Caco-2 (cell line): ENCODE results near the gene PCDHGB4. TPM values are rescaled to one million over a fixed set of nuclear protein-coding genes. Genes with fewer than 3 reads are reported as not detected.
A peak's percentile ranks its signal among the peaks of the same experiment; 100 is the strongest.

Experiments
- BruUV-seq: library from RNA; stranded (reverse); fragments of 400-500 nt; replicated peaks from 2 replicates; lab custom pipeline; 2021; lab: Mats Ljungman, UMichigan
- CTCF ChIA-PET: fragments of 300-600 bp; sonication (Branson Sonifier 250); formaldehyde crosslinking; loops from one replicate; lab custom pipeline; 2022; ENCODE audit warnings: antibody characterized with exemption; lab: Charles Lee
- POLR2A ChIA-PET: fragments of 300-600 bp; sonication (Branson Sonifier 250); formaldehyde crosslinking; loops from one replicate; lab custom pipeline; 2022; ENCODE audit warnings: antibody characterized with exemption; lab: Charles Lee
- DNase-seq, 2 experiments: peaks; one replicate each; pipeline versions ENCODE4 v3.0.0 to v3.0.0-alpha.2; 2020 to 2022
- H3K27me3 ChIP-seq: replicated peaks from 2 replicates; pipeline ENCODE4 v1.6.0; 2011; ENCODE audit warnings: low read length; ENCODE audit not compliant: control insufficient read depth, insufficient read depth
- H3K36me3 ChIP-seq: 2 replicates; pipeline ENCODE4 v1.5.1; 2011; ENCODE audit warnings: low read length; ENCODE audit not compliant: control insufficient read depth, insufficient read depth
- H3K4me1 ChIP-seq: fragments of 250-450 bp; sonication (Bioruptor Pico); 2 replicates; pipeline ENCODE4 v1.5.1; 2020; ENCODE audit warnings: mild to moderate bottlenecking
- H3K4me3 ChIP-seq: 2 replicates; pipeline ENCODE4 v1.5.1; 2011; ENCODE audit warnings: low read depth, mild to moderate bottlenecking, control low read depth, low read length
- H3K9me3 ChIP-seq: fragments of 250-450 bp; sonication (Bioruptor Pico); 2 replicates; pipeline ENCODE4 v1.5.1; 2020; ENCODE audit warnings: mild to moderate bottlenecking, moderate library complexity
- H3K27ac Mint-ChIP-seq: one replicate; pipeline ENCODE4 v1.8.0; 2022; ENCODE audit warnings: mixed read lengths; ENCODE audit not compliant: unreplicated experiment
- H3K27me3 Mint-ChIP-seq: one replicate; pipeline ENCODE4 v1.8.0; 2022; ENCODE audit warnings: mixed read lengths; ENCODE audit not compliant: insufficient read depth, unreplicated experiment
- H3K36me3 Mint-ChIP-seq: one replicate; pipeline ENCODE4 v1.8.0; 2022; ENCODE audit warnings: mild to moderate bottlenecking, mixed read lengths; ENCODE audit not compliant: insufficient read depth, unreplicated experiment
- H3K4me1 Mint-ChIP-seq: one replicate; pipeline ENCODE4 v1.8.0; 2022; ENCODE audit warnings: low read depth, mixed read lengths; ENCODE audit not compliant: unreplicated experiment
- H3K4me3 Mint-ChIP-seq: one replicate; pipeline ENCODE4 v1.8.0; 2022; ENCODE audit warnings: mild to moderate bottlenecking, moderate library complexity, mixed read lengths; ENCODE audit not compliant: unreplicated experiment
- H3K9me3 Mint-ChIP-seq: one replicate; pipeline ENCODE4 v1.8.0; 2022; ENCODE audit warnings: mixed read lengths; ENCODE audit not compliant: unreplicated experiment
- intact Hi-C: fragments of 100-400 bp; cut with micrococcal nuclease; formaldehyde crosslinking; loops from one replicate; pipeline ENCODE4 v1.10.0; 2022; ENCODE audit not compliant: unreplicated experiment
- total RNA-seq: library from RNA; stranded (reverse); gene quantifications from 2 replicates; pipeline ENCODE4 v1.2.3, GENCODE V29; 2022
- TF ChIP-seq, protein P1 (sequence below), 2 experiments: fragments of 200-600 bp in 1 of 2; IDR thresholded peaks; 1 replicate in 1 of 2; 2 replicates in 1 of 2; pipeline versions ENCODE4 v1.5.1 to v1.8.0; 2011 to 2022; ENCODE audit warnings: antibody characterized with exemption in 1 of 2, control low read depth in 1 of 2, inconsistent platforms in 1 of 2, low read depth in 1 of 2, low read length in 1 of 2, mild to moderate bottlenecking in 1 of 2, moderate library complexity in 1 of 2; ENCODE audit not compliant: insufficient read depth in 1 of 2, severe bottlenecking in 1 of 2, unreplicated experiment in 1 of 2

PCDHGB4 gene
- total RNA-seq, 1 experiment from 2014 or later = 0.14 TPM

DNA sequence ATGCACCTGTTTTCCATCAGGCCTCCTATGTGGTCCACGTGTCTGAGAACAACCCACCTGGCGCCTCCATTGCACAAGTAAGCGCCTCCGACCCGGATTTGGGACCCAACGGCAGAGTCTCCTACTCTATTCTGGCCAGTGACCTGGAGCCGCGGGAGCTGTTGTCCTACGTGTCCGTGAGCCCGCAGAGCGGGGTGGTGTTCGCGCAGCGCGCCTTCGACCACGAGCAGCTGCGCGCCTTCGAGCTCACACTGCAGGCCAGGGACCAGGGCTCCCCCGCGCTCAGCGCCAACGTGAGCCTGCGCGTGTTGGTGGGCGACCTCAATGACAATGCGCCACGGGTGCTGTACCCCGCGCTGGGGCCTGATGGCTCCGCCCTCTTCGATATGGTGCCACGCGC is 35.9 kb upstream of the PCDHGB4 start:
- intact Hi-C loops = no loop called here
- Mint-ChIP-seq H3K4me1 (no peaks in the 10 kb centered on the region), H3K9me3 (peaks cover 10% of the 10 kb centered on the region), H3K27ac (no peak overlapping the region), H3K27me3 (no peaks in the 10 kb centered on the region), H3K36me3 (peaks cover 5% of the 10 kb centered on the region), H3K4me3 (no peak overlapping the region)
- H3K27me3 ChIP-seq = no peaks in the 10 kb centered on the region
- ChIA-PET CTCF (no interaction called here), POLR2A (no interaction called here)
- no peaks in the 10 kb centered on the region for H3K4me1 ChIP-seq
- no peak overlapping the region for H3K4me3 ChIP-seq
- H3K36me3 ChIP-seq = no peaks in the 10 kb centered on the region
- no TSS peak for BruUV-seq
- TF ChIP-seq, protein P1, sequence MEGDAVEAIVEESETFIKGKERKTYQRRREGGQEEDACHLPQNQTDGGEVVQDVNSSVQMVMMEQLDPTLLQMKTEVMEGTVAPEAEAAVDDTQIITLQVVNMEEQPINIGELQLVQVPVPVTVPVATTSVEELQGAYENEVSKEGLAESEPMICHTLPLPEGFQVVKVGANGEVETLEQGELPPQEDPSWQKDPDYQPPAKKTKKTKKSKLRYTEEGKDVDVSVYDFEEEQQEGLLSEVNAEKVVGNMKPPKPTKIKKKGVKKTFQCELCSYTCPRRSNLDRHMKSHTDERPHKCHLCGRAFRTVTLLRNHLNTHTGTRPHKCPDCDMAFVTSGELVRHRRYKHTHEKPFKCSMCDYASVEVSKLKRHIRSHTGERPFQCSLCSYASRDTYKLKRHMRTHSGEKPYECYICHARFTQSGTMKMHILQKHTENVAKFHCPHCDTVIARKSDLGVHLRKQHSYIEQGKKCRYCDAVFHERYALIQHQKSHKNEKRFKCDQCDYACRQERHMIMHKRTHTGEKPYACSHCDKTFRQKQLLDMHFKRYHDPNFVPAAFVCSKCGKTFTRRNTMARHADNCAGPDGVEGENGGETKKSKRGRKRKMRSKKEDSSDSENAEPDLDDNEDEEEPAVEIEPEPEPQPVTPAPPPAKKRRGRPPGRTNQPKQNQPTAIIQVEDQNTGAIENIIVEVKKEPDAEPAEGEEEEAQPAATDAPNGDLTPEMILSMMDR (IDR thresholded peaks at IDR 0.05; ENCODE audit: insufficient read depth in 1 of 2, low read depth in 1 of 2, low read length in 1 of 2, severe bottlenecking in 1 of 2, unreplicated experiment in 1 of 2) = no peak
- no peak for DNase-seq
- H3K9me3 ChIP-seq = no peaks in the 10 kb centered on the region; the same call in 1 of the 2 replicates

DNA sequence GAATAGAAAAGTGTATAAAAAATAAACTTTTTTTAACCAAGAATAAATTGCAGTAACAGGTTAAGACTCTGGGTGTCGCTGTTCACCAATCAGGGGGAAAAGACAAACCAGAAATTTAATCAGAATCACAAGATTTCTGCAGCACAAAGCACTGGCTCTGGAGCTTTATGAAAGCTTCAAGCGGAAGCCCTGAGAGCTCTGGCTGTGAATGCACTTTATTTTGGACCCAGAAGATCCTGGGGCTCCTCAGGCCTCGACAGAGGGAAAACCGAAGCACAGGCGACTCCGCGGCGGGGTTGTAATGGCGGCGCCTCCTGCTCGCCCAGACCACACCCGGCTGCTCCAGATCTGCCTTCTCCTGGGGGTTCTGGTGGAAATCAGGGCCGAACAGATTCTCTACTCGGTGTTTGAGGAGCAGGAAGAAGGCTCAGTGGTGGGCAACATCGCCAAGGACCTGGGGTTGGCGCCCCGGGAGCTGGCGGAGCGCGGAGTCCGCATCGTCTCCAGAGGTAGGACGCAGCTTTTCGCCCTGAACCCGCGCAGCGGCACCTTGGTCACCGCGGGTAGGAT is 32.5 kb upstream of the PCDHGB4 start, which contains the start of gene PCDHGA4:
Gene PCDHGA4, plus strand, starts transcription at position 122 of the 570 bp plus-strand sequence. Its CDS starts 87 bp downstream, at position 209.
- Mint-ChIP-seq H3K36me3 (peaks cover 5% of the 10 kb centered on the region), H3K4me1 (no peaks in the 10 kb centered on the region)
- intact Hi-C loops = no loop called here

DNA sequence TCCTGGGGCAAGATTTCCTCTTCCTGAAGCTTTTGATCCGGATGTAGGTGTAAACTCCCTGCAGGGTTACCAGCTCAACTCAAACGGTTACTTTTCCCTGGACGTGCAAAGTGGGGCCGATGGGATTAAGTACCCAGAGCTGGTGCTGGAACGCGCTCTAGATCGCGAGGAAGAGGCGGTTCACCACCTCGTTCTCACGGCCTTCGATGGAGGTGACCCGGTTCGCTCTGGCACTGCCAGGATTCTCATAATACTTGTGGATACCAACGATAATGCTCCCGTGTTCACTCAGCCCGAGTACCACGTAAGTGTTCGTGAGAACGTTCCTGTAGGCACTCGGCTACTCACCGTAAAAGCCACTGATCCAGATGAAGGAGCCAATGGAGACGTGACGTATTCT is 31.9 kb upstream of the PCDHGB4 start:
- TF ChIP-seq, protein P1 (IDR thresholded peaks at IDR 0.05; ENCODE audit: insufficient read depth in 1 of 2, low read depth in 1 of 2, low read length in 1 of 2, severe bottlenecking in 1 of 2, unreplicated experiment in 1 of 2) = no peak
- BruUV-seq = no TSS peak
- H3K9me3 Mint-ChIP-seq = peaks cover 11% of the 10 kb centered on the region
- CTCF ChIA-PET = no interaction called here
- POLR2A ChIA-PET = no interaction called here
- H3K36me3 Mint-ChIP-seq = no peaks in the 10 kb centered on the region
- Histone ChIP-seq H3K36me3 (no peaks in the 10 kb centered on the region), H3K4me1 (no peaks in the 10 kb centered on the region), H3K9me3 (no peaks in the 10 kb centered on the region; the same call in 1 of the 2 replicates), H3K4me3 (no peak overlapping the region), H3K27me3 (no peaks in the 10 kb centered on the region)
- H3K27me3 Mint-ChIP-seq = no peaks in the 10 kb centered on the region
- no peak overlapping the region for H3K4me3 Mint-ChIP-seq
- DNase-seq = no peak
- H3K27ac Mint-ChIP-seq = no peak overlapping the region
- intact Hi-C loops = no loop called here
- no peaks in the 10 kb centered on the region for H3K4me1 Mint-ChIP-seq

More for the DNA sequence above, 32.5 kb upstream of the PCDHGB4 start, which contains the start of gene PCDHGA4:
- no peaks in the 10 kb centered on the region for H3K4me1 ChIP-seq
- no peak within 1 kb of the TSS for H3K4me3 ChIP-seq
- CTCF ChIA-PET = no interaction called here
- no peaks in the 10 kb centered on the region for H3K36me3 ChIP-seq
- Mint-ChIP-seq H3K27ac (no peak within 1 kb of the TSS), H3K9me3 (peaks cover 15% of the 10 kb centered on the region), H3K27me3 (no peaks in the 10 kb centered on the region), H3K4me3 (no peak within 1 kb of the TSS)
- H3K27me3 ChIP-seq = no peaks in the 10 kb centered on the region
- H3K9me3 ChIP-seq = no peaks in the 10 kb centered on the region; the same call in 1 of the 2 replicates
- DNase-seq = no peak
- TF ChIP-seq, protein P1 (IDR thresholded peaks at IDR 0.05; ENCODE audit: insufficient read depth in 1 of 2, low read depth in 1 of 2, low read length in 1 of 2, severe bottlenecking in 1 of 2, unreplicated experiment in 1 of 2) = peak; percentile 20 to 22
- POLR2A ChIA-PET = no interaction called here
- BruUV-seq = no TSS peak
